Kidney epithelial cell (primary cell): ENCODE results near the gene GPBP1. TPM values are rescaled to one million over a fixed set of nuclear protein-coding genes. Genes with fewer than 3 reads are reported as not detected.
A peak's percentile ranks its signal among the peaks of the same experiment; 100 is the strongest.

Experiments
- DNase-seq: peaks from one replicate; pipeline ENCODE4 v3.0.0-alpha.2; 2010; ENCODE audit warnings: low read depth
- H3K27me3 ChIP-seq: 2 replicates; pipeline ENCODE4 v1.6.0; 2011; ENCODE audit warnings: low read length; ENCODE audit not compliant: control insufficient read depth, insufficient read depth
- H3K36me3 ChIP-seq: 2 replicates; pipeline ENCODE4 v1.5.1; 2011; ENCODE audit warnings: low read length; ENCODE audit not compliant: control insufficient read depth, insufficient read depth
- H3K4me3 ChIP-seq: 2 replicates; pipeline ENCODE4 v1.5.1; 2011; ENCODE audit warnings: low read depth, mild to moderate bottlenecking, control low read depth, low read length
- CTCF ChIP-seq: IDR thresholded peaks from 2 replicates; pipeline ENCODE4 v1.5.1; 2011; ENCODE audit warnings: mild to moderate bottlenecking, moderate library complexity, low read length, control low read depth, inconsistent platforms; ENCODE audit not compliant: insufficient read depth, poor library complexity, severe bottlenecking
- total RNA-seq: library from RNA; depleted of rRNA; stranded (reverse); fragments of >200 nt; gene quantifications from 2 replicates; pipeline ENCODE4 v1.2.3, GENCODE V29; 2015

The GPBP1 gene
- total RNA-seq, 1 donor from 2014 or later, result 45.9 TPM

- peak; percentile 57 for TF ChIP-seq CTCF
- no peaks in the 10 kb centered on the region for H3K27me3 ChIP-seq
- DNase-seq, result no peak
- no peak overlapping the region for H3K4me3 ChIP-seq
- H3K36me3 ChIP-seq, result no peaks in the 10 kb centered on the region
Observed at GRCh38 chr5:57221049-57221568, 47.2 kb downstream of the GPBP1 start.

- no peaks in the 10 kb centered on the region for H3K36me3 ChIP-seq
- no peak for TF ChIP-seq CTCF
- no peaks in the 10 kb centered on the region for H3K27me3 ChIP-seq
Observed at GRCh38 chr5:57225553-57225952, 51.7 kb downstream of the GPBP1 start.

GRCh38 chr5:57229313-57229712 is 55.5 kb downstream of the GPBP1 start:
- no peak for TF ChIP-seq CTCF
- Histone ChIP-seq H3K27me3 (no peaks in the 10 kb centered on the region), H3K36me3 (peaks cover 2% of the 10 kb centered on the region), H3K4me3 (no peak overlapping the region)
- no peak for DNase-seq

More at GRCh38 chr5:57225553-57225952, 51.7 kb downstream of the GPBP1 start:
- H3K4me3 ChIP-seq, result no peak overlapping the region
- no peak for DNase-seq

GRCh38 chr5:57231607-57232006 is 57.7 kb downstream of the GPBP1 start:
- Histone ChIP-seq H3K36me3 (peaks cover 2% of the 10 kb centered on the region), H3K27me3 (no peaks in the 10 kb centered on the region), H3K4me3 (no peak overlapping the region)
- no peak for TF ChIP-seq CTCF
- no peak for DNase-seq

- TF ChIP-seq CTCF, result no peak
- DNase-seq, result no peak
- H3K4me3 ChIP-seq, result no peak overlapping the region
- peaks cover 2% of the 10 kb centered on the region for H3K36me3 ChIP-seq
- H3K27me3 ChIP-seq, result no peaks in the 10 kb centered on the region
Observed at GRCh38 chr5:57232293-57233033, 58.6 kb downstream of the GPBP1 start.
